Activated CD8-positive, alpha-beta T cell treated with anti-CD3 and anti-CD28 coated beads for 36 hours (primary cell): ENCODE data around the gene CRKL. TPM values are rescaled to one million over a fixed set of nuclear protein-coding genes. Genes with fewer than 3 reads are reported as not detected.
A peak's percentile ranks its signal among the peaks of the same experiment; 100 is the strongest.

Experiments
- ATAC-seq: fragments of 200-7000 bp; cut with Tn5 transposase; one replicate; pipeline ENCODE4 v1.10.0; 2021; ENCODE audit warnings: mild to moderate bottlenecking, moderate library complexity
- CTCF ChIA-PET: fragments of 350-600 bp; sonication (Branson Sonifier 250); formaldehyde crosslinking; loops from one replicate; lab custom pipeline; 2021; ENCODE audit warnings: antibody characterized with exemption; lab: Charles Lee
- POLR2A ChIA-PET: fragments of 350-600 bp; sonication (Branson Sonifier 250); formaldehyde crosslinking; loops from one replicate; lab custom pipeline; 2021; ENCODE audit warnings: antibody characterized with exemption; lab: Charles Lee
- DNase-seq: peaks from one replicate; pipeline ENCODE4 v3.0.0-alpha.2; 2020
- H3K27ac Mint-ChIP-seq: one replicate; pipeline ENCODE4 v1.8.0; 2021; ENCODE audit warnings: mild to moderate bottlenecking, mixed read lengths
- H3K27me3 Mint-ChIP-seq: one replicate; pipeline ENCODE4 v1.8.0; 2021; ENCODE audit warnings: mixed read lengths
- H3K36me3 Mint-ChIP-seq: one replicate; pipeline ENCODE4 v1.8.0; 2021; ENCODE audit warnings: low read depth, mixed read lengths
- H3K4me1 Mint-ChIP-seq: one replicate; pipeline ENCODE4 v1.8.0; 2021; ENCODE audit warnings: low read depth, mixed read lengths
- H3K4me3 Mint-ChIP-seq: one replicate; pipeline ENCODE4 v1.8.0; 2021; ENCODE audit warnings: mild to moderate bottlenecking, moderate library complexity, mixed read lengths
- H3K9me3 Mint-ChIP-seq: one replicate; pipeline ENCODE4 v1.8.0; 2021; ENCODE audit warnings: mixed read lengths
- CTCF ChIP-seq: fragments of 200-600 bp; IDR thresholded peaks from one replicate; pipeline ENCODE4 v1.8.0; 2022; ENCODE audit warnings: antibody characterized with exemption, mild to moderate bottlenecking
- intact Hi-C: fragments of 100-400 bp; cut with micrococcal nuclease; formaldehyde crosslinking; loops from one replicate; pipeline ENCODE4 v1.10.0; 2022
- total RNA-seq, 2 experiments: library from RNA; stranded (reverse); gene quantifications; one replicate each; pipeline ENCODE4 v1.2.3, GENCODE V29; 2021

The CRKL gene
- total RNA-seq, 2 experiments from 2014 or later = 99.1 to 102 TPM

- H3K36me3 Mint-ChIP-seq = peaks cover 3% of the 10 kb centered on the region
- ATAC-seq (no peak), DNase-seq (peak; percentile 20)
- no peaks in the 10 kb centered on the region for H3K27me3 Mint-ChIP-seq
- ChIA-PET CTCF (interaction anchor here (0.7 kb wide), 1 partner anchor 20 kb away, joined by 3 read pairs; no protein-coding TSS in a partner anchor), POLR2A (interaction anchor here (1.3 to 5.5 kb wide), 4 partner anchors 11 to 80 kb away, joined by 5 to 51 read pairs (median 23); partner anchors contain the start of gene LZTR1)
- H3K4me3 Mint-ChIP-seq = peak overlapping the region; percentile 92
- H3K9me3 Mint-ChIP-seq = no peaks in the 10 kb centered on the region
- intact Hi-C loops = no loop called here
- H3K4me1 Mint-ChIP-seq = peaks cover 15% of the 10 kb centered on the region
- TF ChIP-seq CTCF = no peak
- H3K27ac Mint-ChIP-seq = peak overlapping the region; percentile 96
These were observed 83.9 kb downstream of the CRKL start for GRCh38 chr22:21000987-21001600.

DNA sequence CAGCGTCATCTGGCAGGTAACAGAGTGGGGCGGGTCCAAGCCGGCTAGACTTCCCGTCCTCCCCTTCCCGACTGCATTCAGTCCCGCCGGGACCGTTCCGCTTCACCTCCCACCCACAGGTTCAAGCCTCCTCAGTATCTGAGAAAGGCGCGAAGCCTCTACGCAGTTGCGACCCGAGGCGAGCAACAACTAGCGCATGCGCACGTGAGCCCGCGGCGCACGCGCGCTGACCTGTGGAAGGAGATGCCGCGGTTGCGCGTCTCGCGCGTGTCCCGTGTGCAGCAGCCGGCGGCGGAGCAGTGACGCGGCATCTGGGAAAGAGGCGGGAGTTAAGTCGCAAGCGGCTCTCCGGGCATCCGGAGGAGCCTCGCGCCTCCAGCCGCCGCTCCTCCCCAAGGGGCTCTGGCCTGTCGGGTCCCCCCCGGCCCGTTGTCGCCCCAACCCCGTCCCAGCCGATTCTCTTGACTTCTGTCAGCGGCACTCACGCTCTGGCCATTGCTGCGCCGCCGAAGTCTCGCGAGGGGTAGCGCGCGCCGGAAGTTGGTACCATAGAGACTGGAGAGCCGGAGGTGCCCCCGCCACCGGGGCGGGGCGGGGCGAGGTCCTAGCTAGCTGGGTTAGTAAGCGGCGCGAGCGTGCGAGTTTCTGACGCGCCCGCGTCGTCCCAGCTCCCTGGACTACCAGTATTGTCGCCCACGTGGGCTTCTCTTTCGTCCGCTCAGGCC is 84.6 kb downstream of the CRKL start, which contains the start of gene THAP7:
Gene THAP7, minus strand, starts transcription at position 518 of the 725 bp plus-strand sequence. Its CDS starts 207 bp downstream, at position 311.
- ATAC-seq (peak; percentile 93), DNase-seq (peak; percentile 98)
- Mint-ChIP-seq H3K9me3 (no peaks in the 10 kb centered on the region), H3K4me3 (peak within 1 kb of the TSS; percentile 92), H3K27ac (peak within 1 kb of the TSS; percentile 96), H3K27me3 (no peaks in the 10 kb centered on the region), H3K36me3 (peaks cover 3% of the 10 kb centered on the region), H3K4me1 (peaks cover 15% of the 10 kb centered on the region)
- no peak for TF ChIP-seq CTCF
- intact Hi-C loops = no loop called here
- ChIA-PET POLR2A (interaction anchor here (1.0 to 5.5 kb wide), 4 partner anchors 11 to 21 kb away, joined by 3 to 51 read pairs (median 20); partner anchors contain the start of gene LZTR1), CTCF (interaction anchor here (1.1 to 3.0 kb wide), 3 partner anchors 40 to 101 kb away, joined by 3 to 9 read pairs (median 4); no protein-coding TSS in a partner anchor)

Other genes starting within 250 kb of the CRKL start
- not detected for gene SERPIND1, start 143.3 kb upstream of the CRKL start, total RNA-seq
- gene PI4KA, start 58.6 kb upstream of the CRKL start, total RNA-seq = 10 to 100 TPM; 63.9 to 64.1 TPM
- gene SNAP29, start 58.4 kb upstream of the CRKL start, total RNA-seq = 10 to 100 TPM; 20.0 to 22.6 TPM
- under 1 TPM; 0.25 to 0.40 TPM for gene AIFM3, start 49.8 kb downstream of the CRKL start, total RNA-seq
- gene LZTR1, start 64.9 kb downstream of the CRKL start, total RNA-seq = 10 to 100 TPM; 29.1 to 34.5 TPM
- gene THAP7, start 84.7 kb downstream of the CRKL start, total RNA-seq = 10 to 100 TPM; 23.7 to 23.8 TPM
- gene P2RX6, start 97.8 kb downstream of the CRKL start, total RNA-seq = under 1 TPM; 0.22 to 0.25 TPM
- not detected for gene SLC7A4, start 115.2 kb downstream of the CRKL start, total RNA-seq
- not detected for gene LRRC74B, start 128.5 kb downstream of the CRKL start, total RNA-seq